Measurements from ENCODE around the gene MEDAG.

- no peak for TF ChIP-seq CTCF (IDR thresholded peaks at IDR 0.05)
- no peak for TF ChIP-seq POLR2A (IDR thresholded peaks at IDR 0.05)
Measured at GRCh38 chr13:30963791-30964190, 57.7 kb downstream of the MEDAG start.

All from right lobe of liver (tissue), 4 donors.